Measurements from ENCODE around the gene XYLB.
"Not testable (repeated sequence)": the region's sequence is repeated elsewhere in the genome, so short reads cannot be mapped to it uniquely, and the experiment has no call there.

- TF ChIP-seq CTCF (conservative IDR thresholded peaks at IDR 0.05); ZFX (IDR thresholded peaks at IDR 0.05): not testable (repeated sequence)
Measured at GRCh38 chr3:38320638-38321037, 25.9 kb upstream of the XYLB start.

All from C4-2B (cell line).